ENCODE data around the gene CCDC181. TPM values are rescaled to one million over a fixed set of nuclear protein-coding genes. Genes with fewer than 3 reads are reported as not detected.
A peak's percentile ranks its signal among the peaks of the same experiment; 100 is the strongest.

Gene CCDC181
- total RNA-seq, 1 experiment from 2014 or later = 2.9 TPM

GRCh38 chr1:169367096-169367685 is 60.1 kb downstream of the CCDC181 start:
- H2AFZ ChIP-seq (ENCODE audit: low read length) = peak overlapping the region; percentile 3
- H3K9me3 ChIP-seq (ENCODE audit: control insufficient read depth, low read depth, low read length) = no peaks in the 10 kb centered on the region
- DNase-seq = no peak
- no peak overlapping the region for H4K91ac ChIP-seq (ENCODE audit: insufficient read length, low read depth, low read length)
- H3K23me2 ChIP-seq (ENCODE audit: insufficient read length, low read depth, low read length, poor library complexity, severe bottlenecking) = no peaks in the 10 kb centered on the region
- peak overlapping the region; percentile 70 for H3K4me2 ChIP-seq (ENCODE audit: insufficient read depth, insufficient read length, low read length)
- H4K8ac ChIP-seq (replicated peaks; ENCODE audit: insufficient read length, low read depth, low read length) = no peak overlapping the region
- no peak overlapping the region for H2AK5ac ChIP-seq (ENCODE audit: insufficient read length, low read length)
- no peak overlapping the region for H3K27ac ChIP-seq (ENCODE audit: insufficient read length, low read depth, low read length)
- no peaks in the 10 kb centered on the region for H3K79me1 ChIP-seq (ENCODE audit: insufficient read depth, low read depth, low read length, poor library complexity, severe bottlenecking)
- no peak overlapping the region for H2BK12ac ChIP-seq (ENCODE audit: insufficient read length, low read depth, low read length)
- H2BK15ac ChIP-seq (ENCODE audit: low read depth, low read length) = no peak overlapping the region
- H3K27me3 ChIP-seq (ENCODE audit: insufficient read depth, low read length) = no peaks in the 10 kb centered on the region
- Mint-ChIP-seq H3K27ac (no peak overlapping the region), H3K4me3 (no peak overlapping the region), H3K4me1 (peaks cover 2 to 3% of the 10 kb centered on the region in 2 experiments; a peak in 1 of 4 replicates), H3K36me3 (ENCODE audit: insufficient read depth in 1 of 3, low read depth in 3 of 3) (peaks cover 0 to 6% (median 0%) of the 10 kb centered on the region in 3 experiments; a peak in 5 of 7 replicates), H3K9me3 (peaks cover 0 to 4% of the 10 kb centered on the region in 2 experiments; a peak in 2 of 5 replicates), H3K27me3 (ENCODE audit: low read depth) (no peaks in the 10 kb centered on the region)
- no peak overlapping the region for H3K4ac ChIP-seq (ENCODE audit: low read depth, low read length)
- no peak overlapping the region for H2BK120ac ChIP-seq (ENCODE audit: low read depth, low read length, poor library complexity, severe bottlenecking)
- H2BK20ac ChIP-seq (ENCODE audit: low read depth, low read length, poor library complexity, severe bottlenecking) = no peak overlapping the region
- H3K79me2 ChIP-seq (ENCODE audit: insufficient read depth, low read length) = no peaks in the 10 kb centered on the region
- no peak overlapping the region for H3K14ac ChIP-seq (ENCODE audit: insufficient read depth, low read length)
- H3K18ac ChIP-seq (ENCODE audit: insufficient read length, low read depth, low read length) = no peak overlapping the region
- H3K56ac ChIP-seq (ENCODE audit: insufficient read length, low read depth, low read length) = no peak overlapping the region
- H2BK5ac ChIP-seq (ENCODE audit: insufficient read length, low read length) = no peak overlapping the region
- WGBS (ENCODE audit: extremely low coverage, insufficient read length, low lambda C conversion rate) = no CpG with 5 or more reads among the region's 15 CpGs
- no peak overlapping the region for H3T11ph ChIP-seq (ENCODE audit: low read length)
- H3K9ac ChIP-seq (ENCODE audit: extremely low read depth, insufficient read length, low read length) = peak overlapping the region; percentile 46
- no peak for TF ChIP-seq CTCF (conservative IDR thresholded peaks at IDR 0.05)
- H4K5ac ChIP-seq (ENCODE audit: insufficient read length, low read depth, low read length) = no peak overlapping the region
- H3K4me1 ChIP-seq (ENCODE audit: insufficient read depth, low read length) = no peaks in the 10 kb centered on the region
- no peaks in the 10 kb centered on the region for H4K20me1 ChIP-seq (ENCODE audit: control insufficient read depth, insufficient read depth, insufficient read length)
- H3K23ac ChIP-seq (ENCODE audit: insufficient read length, low read depth, low read length) = no peak overlapping the region

All from H9 (cell line).